NCI-H345 treated with DMSO at 0.1 percent for 48 hours (cell line): ENCODE data around the gene SLC2A3.
"Not testable (repeated sequence)": the region's sequence is repeated elsewhere in the genome, so short reads cannot be mapped to it uniquely, and the experiment has no call there.

Experiments used
- DNase-seq: peaks from one replicate; lab custom pipeline; 2025; ENCODE audit not compliant: unreplicated experiment; lab: John Stamatoyannopoulos, UW

SLC2A3 gene

DNA sequence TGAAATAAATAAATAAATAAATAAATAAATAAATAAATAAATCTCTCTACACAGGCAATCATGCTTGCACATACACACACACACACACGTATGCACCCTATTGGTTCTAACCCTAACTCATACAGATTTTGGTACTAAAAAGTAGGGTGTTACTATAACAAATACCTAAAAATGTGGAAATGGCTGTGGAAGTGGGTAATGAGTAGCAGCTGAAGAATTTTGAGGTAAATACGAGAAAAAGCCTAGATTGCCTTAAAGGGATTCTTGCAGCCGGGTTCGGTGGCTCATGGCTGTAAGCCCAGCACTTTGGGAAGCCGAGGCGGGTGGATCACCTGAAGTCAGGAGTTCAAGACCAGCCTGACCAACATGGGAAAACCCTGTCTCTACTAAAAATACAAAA is 15.7 kb upstream of the SLC2A3 start:
- no peak for DNase-seq

DNA sequence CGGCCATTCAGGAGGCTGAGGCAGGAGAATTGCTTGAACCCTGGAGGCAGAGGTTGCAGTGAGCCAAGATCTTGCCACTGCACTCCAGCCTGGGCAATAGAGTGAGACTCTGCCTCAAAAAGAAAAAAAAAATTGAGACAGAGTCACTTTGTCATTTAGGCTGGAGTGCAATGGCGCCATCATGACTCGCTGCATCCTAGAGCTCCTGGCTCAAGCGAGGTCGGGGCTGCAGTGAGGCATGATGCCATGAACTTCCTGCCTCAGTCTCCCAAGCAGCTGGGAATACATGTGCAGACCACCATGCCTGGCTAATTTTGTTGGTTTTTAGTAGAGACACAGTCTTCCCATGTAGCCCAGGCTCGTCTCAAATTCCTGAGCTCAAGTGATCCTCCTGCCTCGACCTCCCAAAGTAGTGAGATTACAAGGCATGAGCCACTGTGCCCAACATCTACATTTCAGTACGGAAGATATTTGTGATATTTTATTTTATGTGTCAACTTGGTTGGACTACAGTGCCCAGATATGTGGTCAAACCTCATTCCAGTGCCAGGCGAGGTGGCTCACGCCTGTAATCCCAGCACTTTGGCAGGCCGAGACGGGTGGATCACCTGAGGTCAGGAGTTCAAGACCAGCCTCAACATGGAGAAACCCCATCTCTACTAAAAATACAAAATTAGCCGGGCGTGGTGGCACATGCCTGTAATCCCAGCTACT is 14.4 kb upstream of the SLC2A3 start:
- DNase-seq: not testable (repeated sequence)

DNA sequence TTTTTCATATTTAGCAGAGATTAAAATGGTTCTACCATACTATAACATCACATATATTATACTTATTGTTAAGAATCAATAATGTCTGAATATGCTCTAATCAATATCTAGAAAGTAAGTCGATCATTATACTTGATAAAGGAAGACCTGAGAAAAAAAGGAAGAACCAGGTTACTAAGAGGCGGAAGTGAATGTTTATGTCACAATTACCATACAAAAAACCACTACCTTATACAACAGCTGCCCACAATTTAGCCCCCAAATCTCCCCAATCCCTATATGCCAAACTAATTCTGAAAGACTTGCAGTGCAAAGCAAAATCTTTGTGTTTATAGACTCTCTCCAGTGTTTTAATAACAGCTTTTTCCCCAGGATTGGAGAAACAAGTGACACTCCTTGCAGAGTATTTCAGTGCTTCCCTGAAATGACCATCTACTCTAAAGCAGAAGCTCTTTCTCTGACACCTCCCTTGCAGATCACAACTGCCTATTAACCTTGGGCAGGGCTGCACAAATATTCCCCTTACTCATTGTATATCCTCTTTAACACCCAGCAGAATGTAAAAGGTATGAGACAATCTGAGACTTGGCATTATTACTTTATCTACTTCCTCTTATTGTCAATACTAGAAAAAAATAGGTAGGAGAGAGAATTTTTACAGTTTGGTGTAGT is 12.7 kb upstream of the SLC2A3 start:
- no peak for DNase-seq

- no peak for DNase-seq
Measured at GRCh38 chr12:7947011-7947410, 11.0 kb upstream of the SLC2A3 start.

GRCh38 chr12:7944760-7945159 is 8.8 kb upstream of the SLC2A3 start:
- not testable (repeated sequence) for DNase-seq

- no peak for DNase-seq
Measured at GRCh38 chr12:7940906-7941305, 4.9 kb upstream of the SLC2A3 start.

DNA sequence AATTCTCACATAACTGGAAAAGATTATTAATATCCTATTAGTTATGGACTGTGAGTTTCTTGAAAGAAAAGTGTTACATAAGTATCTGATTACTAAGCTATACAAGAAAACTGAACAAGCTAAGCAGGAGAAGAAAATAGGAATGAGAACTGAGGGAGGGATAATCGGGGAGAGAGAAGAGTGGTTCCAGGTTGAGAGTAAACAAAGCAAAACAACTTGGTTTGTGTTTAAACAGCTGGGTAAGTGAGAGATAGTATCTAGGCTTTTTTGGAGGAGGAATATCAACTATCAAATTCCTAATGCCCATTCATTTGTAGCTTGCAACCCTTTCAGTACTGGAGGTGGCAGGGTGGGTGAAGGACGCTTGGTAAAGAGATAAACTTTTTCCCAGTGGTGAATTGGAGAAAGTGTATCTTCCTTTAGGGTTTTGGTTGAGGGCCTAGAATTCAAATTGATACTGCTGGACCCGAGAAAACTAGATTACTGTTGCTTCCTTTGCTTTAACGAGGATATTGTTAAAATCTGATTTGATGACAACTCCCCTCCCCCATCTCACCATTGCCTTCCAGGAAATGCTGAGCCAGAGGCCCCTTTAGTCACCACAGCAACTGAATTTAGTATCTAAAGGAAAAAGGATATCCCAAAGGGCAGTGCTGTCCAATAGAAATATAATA is 2.0 kb upstream of the SLC2A3 start:
- DNase-seq: no peak

GRCh38 chr12:7934889-7935492 is 996 bp downstream of the SLC2A3 start:
- no peak for DNase-seq

DNA sequence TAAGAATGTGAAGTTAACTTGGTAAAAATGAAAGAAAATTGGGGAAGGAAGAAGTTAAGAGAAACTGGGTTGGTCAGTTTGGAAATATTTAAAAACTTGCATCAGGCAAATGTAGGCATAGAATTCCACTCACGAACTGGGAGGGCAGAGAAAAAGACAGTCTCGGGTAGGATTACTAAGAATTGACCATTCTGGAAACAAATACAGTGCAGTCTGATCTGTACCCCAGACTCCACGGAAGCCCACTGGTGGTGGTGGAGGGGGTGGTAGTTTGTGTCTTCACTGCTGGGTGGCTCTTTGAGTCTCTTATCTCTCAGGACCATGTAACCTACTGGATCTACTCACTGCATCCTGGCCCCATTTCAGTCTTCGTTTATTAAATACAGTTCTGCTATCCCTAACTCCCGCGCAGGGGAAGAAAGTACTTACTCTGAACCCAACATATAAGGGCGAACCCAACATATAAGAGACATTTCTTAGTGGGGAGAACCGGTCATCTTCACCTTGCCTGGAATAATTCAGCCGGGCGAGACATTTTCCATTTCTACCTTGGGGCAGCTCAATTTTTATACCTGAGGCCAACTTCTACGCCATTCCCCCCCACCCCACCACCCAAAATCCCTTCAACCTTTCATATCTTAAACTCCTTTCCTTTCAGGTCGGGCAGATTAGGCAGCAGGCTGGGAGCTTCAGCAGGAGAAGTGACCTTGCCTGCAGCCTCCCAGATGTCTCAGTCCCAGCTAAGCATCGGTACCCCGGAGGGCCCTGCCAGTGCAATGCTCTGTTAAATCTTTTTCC is 1.7 kb downstream of the SLC2A3 start:
- DNase-seq: no peak

- peak; percentile 47 for DNase-seq
Measured at GRCh38 chr12:7933255-7933726, 2.7 kb downstream of the SLC2A3 start.

DNA sequence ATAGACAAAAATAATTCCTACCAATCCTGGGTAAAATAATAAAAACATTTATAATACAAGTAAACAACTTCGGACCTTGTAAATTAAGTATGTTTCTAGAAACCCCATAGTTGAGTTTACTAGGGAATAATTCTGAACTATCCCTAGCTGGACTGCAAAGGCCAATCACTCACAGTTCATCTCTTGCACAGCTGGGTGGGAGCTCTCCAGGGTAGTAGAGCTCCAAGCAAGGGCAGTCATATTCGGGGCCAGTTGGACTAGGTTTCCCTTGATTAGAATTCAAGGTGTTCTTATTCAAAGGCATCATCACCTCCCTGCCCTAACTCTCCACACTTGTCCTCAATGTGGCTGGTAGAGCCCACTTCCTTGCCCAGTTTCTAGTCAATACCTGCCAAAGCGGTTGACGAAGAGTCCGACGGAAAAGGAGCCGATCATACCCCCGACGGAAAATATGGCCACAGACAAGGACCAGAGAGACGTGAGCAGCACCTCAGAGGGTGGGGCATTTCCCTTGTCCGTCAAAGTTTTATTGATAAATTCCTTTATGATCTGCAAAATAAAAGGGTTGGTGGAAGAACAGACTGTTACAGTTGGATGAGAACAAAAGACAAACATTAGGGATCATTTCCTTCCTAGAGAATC is 3.3 kb downstream of the SLC2A3 start:
- DNase-seq: not testable (repeated sequence)

- no peak for DNase-seq
Measured at GRCh38 chr12:7929083-7929792, 6.7 kb downstream of the SLC2A3 start.

DNA sequence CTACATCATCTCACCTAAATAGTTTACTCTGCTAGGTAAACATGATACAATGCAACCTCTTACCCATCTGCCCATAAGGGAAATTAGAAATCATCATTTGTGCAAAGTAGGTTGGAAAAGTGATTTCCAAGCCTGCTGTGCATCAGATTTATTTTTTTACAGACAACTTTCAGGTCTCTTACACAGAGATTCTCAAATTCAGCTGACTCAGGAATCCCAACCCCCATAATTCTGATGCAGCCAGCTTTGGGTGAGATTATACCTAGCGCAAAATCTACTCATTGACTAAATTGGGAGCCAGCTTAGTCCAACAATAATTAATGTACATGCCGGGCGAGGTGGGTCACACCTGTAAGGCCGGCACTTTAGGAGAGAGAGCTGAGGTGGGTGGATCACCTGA is 8.5 kb downstream of the SLC2A3 start:
- no peak for DNase-seq

DNA sequence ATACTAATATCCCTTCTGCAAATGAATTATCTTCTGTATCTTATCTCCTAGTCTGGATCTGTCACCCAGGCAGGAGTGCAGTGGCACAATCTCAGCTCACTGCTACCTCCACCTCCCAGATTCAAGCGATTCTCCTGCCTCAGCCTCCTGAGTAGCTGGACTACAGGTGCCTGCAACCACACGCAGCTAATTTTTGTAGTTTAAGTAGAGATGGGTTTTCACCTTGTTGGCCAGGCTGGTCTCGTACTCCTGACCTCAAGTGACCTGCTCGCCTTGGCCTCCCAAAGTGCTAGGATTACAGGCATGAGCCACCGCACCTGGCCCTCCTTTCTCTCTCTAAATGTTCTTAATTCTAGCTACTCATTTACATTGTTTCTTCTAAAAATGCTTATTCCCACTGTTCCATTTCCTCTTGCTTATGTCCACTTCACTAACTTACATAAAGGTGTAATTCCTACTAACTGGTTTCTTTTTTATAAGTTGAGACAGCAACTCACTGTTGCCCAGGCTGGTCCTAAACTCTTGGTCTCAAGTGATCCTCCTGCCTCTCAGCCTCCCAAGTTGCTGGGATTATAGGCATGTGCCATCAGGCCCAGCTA is 9.8 kb downstream of the SLC2A3 start:
- DNase-seq: not testable (repeated sequence)

DNA sequence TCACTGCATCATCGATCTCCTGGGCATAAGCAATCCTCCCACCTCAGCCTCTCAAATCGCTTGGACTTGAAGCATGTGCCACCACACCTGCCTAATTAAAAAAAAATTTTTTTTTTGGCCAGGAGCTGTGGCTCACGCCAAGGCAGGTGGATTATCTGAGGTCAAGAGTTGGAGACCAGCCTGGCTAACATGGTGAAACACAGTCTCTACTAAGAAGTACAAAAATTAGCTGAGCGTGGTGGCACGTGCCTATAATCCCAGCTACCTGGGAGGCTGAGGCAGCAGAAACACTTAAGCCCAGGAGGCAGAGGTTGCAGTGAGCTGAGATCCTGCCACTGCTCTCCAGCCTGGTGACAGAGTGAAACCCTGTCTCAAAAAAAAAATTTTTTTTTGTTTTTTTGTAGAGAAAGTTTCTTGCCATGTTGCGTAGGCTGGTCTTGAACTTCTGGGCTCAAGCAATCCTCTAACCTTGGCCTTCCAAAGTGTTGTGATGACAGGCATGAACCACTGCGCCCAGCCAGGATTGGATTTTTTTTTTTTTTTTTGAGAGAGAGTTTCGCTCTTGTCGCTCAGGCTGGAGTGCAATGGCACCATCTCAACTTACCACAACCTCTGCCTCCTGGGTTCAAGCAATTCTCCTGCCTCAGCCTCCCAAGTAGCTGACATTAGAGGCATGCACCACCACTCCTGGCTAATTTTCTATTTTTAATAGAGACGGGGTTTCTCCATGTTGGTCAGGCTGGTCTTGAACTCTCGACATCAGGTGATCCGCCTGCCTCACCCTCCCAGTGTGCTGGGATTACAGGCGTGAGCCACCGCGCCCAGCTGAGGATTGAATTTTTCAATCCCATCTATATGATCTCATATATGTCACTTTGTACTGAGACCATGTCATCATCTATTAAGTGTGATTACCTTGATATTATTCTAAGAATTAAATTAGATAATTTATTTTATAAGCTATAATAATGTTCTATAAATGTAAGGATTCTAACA is 12.4 kb downstream of the SLC2A3 start:
- DNase-seq: no peak

DNA sequence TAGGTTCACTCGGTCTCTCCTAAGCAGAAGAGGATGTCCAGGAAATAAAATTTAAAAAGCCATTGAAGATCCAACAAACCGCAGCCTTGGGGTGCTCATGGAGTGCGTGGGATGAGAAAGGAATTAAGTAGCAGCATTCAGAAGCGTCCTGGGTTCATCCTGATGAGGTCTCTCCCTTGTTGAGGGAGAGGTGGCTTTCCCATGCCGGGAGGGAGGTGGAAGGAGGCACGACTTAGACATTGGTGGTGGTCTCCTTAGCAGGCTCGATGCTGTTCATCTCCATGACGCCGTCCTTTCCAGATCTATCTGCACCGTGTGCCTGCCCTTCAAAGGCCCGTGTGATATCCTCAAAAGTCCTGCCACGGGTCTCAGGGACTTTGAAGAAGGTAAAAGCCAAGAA is 14.8 kb downstream of the SLC2A3 start:
- not testable (repeated sequence) for DNase-seq

- DNase-seq: not testable (repeated sequence)
Measured at GRCh38 chr12:7918268-7918590, 17.8 kb downstream of the SLC2A3 start.
